GM23338 (cell line): ENCODE data around the gene EYS. TPM values are rescaled to one million over a fixed set of nuclear protein-coding genes. Genes with fewer than 3 reads are reported as not detected.

Experiments used
- ATAC-seq: fragments of 200-7000 bp; cut with Tn5 transposase; 3 replicates; pipeline ENCODE4 v1.9.1; 2020
- DNase-seq: peaks from one replicate; pipeline ENCODE4 v3.0.0-alpha.2; 2015; ENCODE audit warnings: low spot score
- H2AFZ ChIP-seq: fragments of 200-600 bp; sonication (generic); 2 replicates; pipeline ENCODE4 v1.8.0; 2016; ENCODE audit warnings: antibody characterized with exemption, mild to moderate bottlenecking, moderate library complexity
- H3F3A ChIP-seq: fragments of 200-600 bp; sonication (generic); replicated peaks from 2 replicates; pipeline ENCODE4 v1.8.0; 2017; ENCODE audit warnings: antibody characterized with exemption, mixed run types, low read depth
- H3K27ac ChIP-seq: fragments of 200-600 bp; sonication (generic); 2 replicates; pipeline ENCODE4 v1.6.1; 2016; ENCODE audit warnings: low read depth
- H3K27me3 ChIP-seq: fragments of 200-600 bp; sonication (generic); 2 replicates; pipeline ENCODE4 v1.8.0; 2016; ENCODE audit warnings: mild to moderate bottlenecking, mixed run types, moderate library complexity; ENCODE audit not compliant: insufficient read depth
- H3K36me3 ChIP-seq: fragments of 200-600 bp; sonication (generic); 2 replicates; pipeline ENCODE4 v1.8.0; 2016; ENCODE audit warnings: mild to moderate bottlenecking; ENCODE audit not compliant: insufficient read depth
- H3K4me1 ChIP-seq: fragments of 200-600 bp; sonication (generic); 2 replicates; pipeline ENCODE4 v1.8.0; 2016; ENCODE audit warnings: mild to moderate bottlenecking, moderate library complexity; ENCODE audit not compliant: insufficient read depth
- H3K4me2 ChIP-seq: fragments of 200-600 bp; sonication (generic); 2 replicates; pipeline ENCODE4 v1.7.1; 2017; ENCODE audit warnings: mixed run types
- H3K4me3 ChIP-seq: fragments of 200-600 bp; sonication (generic); 2 replicates; pipeline ENCODE4 v1.6.1; 2016; ENCODE audit warnings: mixed run types
- H3K79me2 ChIP-seq: fragments of 200-600 bp; sonication (generic); replicated peaks from 2 replicates; pipeline ENCODE4 v1.8.0; 2017; ENCODE audit warnings: mild to moderate bottlenecking; ENCODE audit not compliant: insufficient read depth
- H3K9me2 ChIP-seq: fragments of 200-600 bp; sonication (generic); 2 replicates; pipeline ENCODE4 v1.8.0; 2017; ENCODE audit not compliant: insufficient read depth
- H4K20me1 ChIP-seq: fragments of 200-600 bp; sonication (generic); replicated peaks from 2 replicates; pipeline ENCODE4 v1.8.0; 2017; ENCODE audit warnings: mild to moderate bottlenecking; ENCODE audit not compliant: insufficient read depth
- H3K27ac Mint-ChIP-seq: 2 replicates; pipeline ENCODE4 v1.8.0; 2020; ENCODE audit warnings: inconsistent platforms, mild to moderate bottlenecking, moderate library complexity, mixed read lengths
- H3K27me3 Mint-ChIP-seq: 3 replicates; pipeline ENCODE4 v1.8.0; 2022; ENCODE audit warnings: low read depth, mild to moderate bottlenecking, moderate library complexity, mixed read lengths, inconsistent platforms; ENCODE audit not compliant: insufficient read depth, poor library complexity
- H3K36me3 Mint-ChIP-seq: 3 replicates; pipeline ENCODE4 v1.8.0; 2021; ENCODE audit warnings: low read depth, mild to moderate bottlenecking, inconsistent platforms, moderate library complexity, mixed read lengths
- H3K4me1 Mint-ChIP-seq: 3 replicates; pipeline ENCODE4 v1.8.0; 2020; ENCODE audit warnings: mild to moderate bottlenecking, inconsistent platforms, mixed read lengths
- H3K4me3 Mint-ChIP-seq: 3 replicates; pipeline ENCODE4 v1.8.0; 2021; ENCODE audit warnings: moderate library complexity, mild to moderate bottlenecking, inconsistent platforms, mixed read lengths
- H3K9me3 Mint-ChIP-seq: 3 replicates; pipeline ENCODE4 v1.8.0; 2020; ENCODE audit warnings: moderate library complexity, mild to moderate bottlenecking, inconsistent platforms, mixed read lengths
- CREB1 ChIP-seq: fragments of 250-450 bp; sonication (Bioruptor Pico); IDR thresholded peaks from 2 replicates; pipeline ENCODE4 v1.5.0; 2020; ENCODE audit warnings: low read depth, mild to moderate bottlenecking, moderate library complexity
- EZH2phosphoT487 ChIP-seq: fragments of 200-600 bp; sonication (generic); IDR thresholded peaks from one replicate; pipeline ENCODE4 v1.8.1; 2018; ENCODE audit warnings: antibody characterized with exemption; ENCODE audit not compliant: unreplicated experiment
- NANOG ChIP-seq: IDR thresholded peaks from 2 replicates; pipeline ENCODE4 v1.6.1; 2016; ENCODE audit warnings: antibody characterized with exemption, borderline replicate concordance
- POLR2AphosphoS5 ChIP-seq: IDR thresholded peaks from 2 replicates; pipeline ENCODE4 v1.6.1; 2016; ENCODE audit warnings: antibody characterized with exemption, low read depth
- REST ChIP-seq: IDR thresholded peaks from one replicate; pipeline ENCODE4 v1.6.1; 2018; ENCODE audit warnings: antibody characterized with exemption; ENCODE audit not compliant: unreplicated experiment
- STAT1 ChIP-seq: IDR thresholded peaks from one replicate; pipeline ENCODE4 v1.6.1; 2016; ENCODE audit warnings: antibody characterized with exemption; ENCODE audit not compliant: unreplicated experiment
- ZNF114 ChIP-seq: fragments of 250-450 bp; sonication (Bioruptor Pico); IDR thresholded peaks from 2 replicates; pipeline ENCODE4 v1.5.0; 2020; ENCODE audit warnings: mild to moderate bottlenecking, moderate library complexity
- ZNF331 ChIP-seq: fragments of 250-450 bp; sonication (Bioruptor Pico); IDR thresholded peaks from 2 replicates; pipeline ENCODE4 v1.5.0; 2020; ENCODE audit warnings: low read depth, mild to moderate bottlenecking, moderate library complexity
- polyA plus RNA-seq: library from polyadenylated mRNA; unstranded; fragments of >200 nt; fragmentation: Nextera tagmentation; extraction: Ambion mirVana; gene quantifications from 2 replicates; pipeline ENCODE4 v1.2.1, GENCODE V29; 2016
- total RNA-seq: library from RNA; depleted of rRNA; stranded (reverse); fragments of >200 nt; shearing (Covaris generic); gene quantifications from 2 replicates; pipeline ENCODE4 v1.2.3, GENCODE V29; 2014
- TF ChIP-seq, protein P1 (sequence below): IDR thresholded peaks from 2 replicates; pipeline ENCODE4 v1.6.1; 2016; ENCODE audit warnings: antibody characterized with exemption
- TF ChIP-seq, protein P2 (sequence below): fragments of 250-450 bp; sonication (Bioruptor Pico); IDR thresholded peaks from 2 replicates; pipeline ENCODE4 v1.5.0; 2020; ENCODE audit warnings: mild to moderate bottlenecking, moderate library complexity

EYS gene
- total and polyA plus RNA-seq, 2 experiments from 2014 or later = 0.38 to 0.52 TPM

DNA sequence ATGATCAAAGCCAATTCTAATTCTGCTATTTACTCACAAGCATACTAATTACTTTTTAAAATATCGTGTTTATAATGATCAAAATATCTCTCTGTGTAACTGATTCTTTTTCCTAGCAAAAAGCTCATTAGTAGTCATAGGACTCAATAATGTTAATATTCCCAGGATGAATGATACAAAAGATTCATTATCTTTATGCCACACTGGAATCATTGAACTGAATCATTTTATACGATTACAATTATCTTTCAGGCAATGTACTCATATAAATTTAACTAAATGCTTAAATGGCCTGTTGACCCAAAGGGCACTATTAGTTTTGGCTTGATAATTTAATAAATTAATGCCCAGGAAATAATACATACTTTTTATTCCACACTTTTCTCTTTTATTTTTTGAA lies 96.3 kb downstream of the EYS start:
- no peak overlapping the region for H3K27ac Mint-ChIP-seq
- H3K9me3 Mint-ChIP-seq = peaks cover 3% of the 10 kb centered on the region; the same call in 2 of the 3 replicates
- H3K36me3 ChIP-seq = no peaks in the 10 kb centered on the region
- H3K4me3 Mint-ChIP-seq = no peak overlapping the region
- no peak overlapping the region for H2AFZ ChIP-seq
- TF ChIP-seq ZNF331 = no peak
- TF ChIP-seq, protein P1, sequence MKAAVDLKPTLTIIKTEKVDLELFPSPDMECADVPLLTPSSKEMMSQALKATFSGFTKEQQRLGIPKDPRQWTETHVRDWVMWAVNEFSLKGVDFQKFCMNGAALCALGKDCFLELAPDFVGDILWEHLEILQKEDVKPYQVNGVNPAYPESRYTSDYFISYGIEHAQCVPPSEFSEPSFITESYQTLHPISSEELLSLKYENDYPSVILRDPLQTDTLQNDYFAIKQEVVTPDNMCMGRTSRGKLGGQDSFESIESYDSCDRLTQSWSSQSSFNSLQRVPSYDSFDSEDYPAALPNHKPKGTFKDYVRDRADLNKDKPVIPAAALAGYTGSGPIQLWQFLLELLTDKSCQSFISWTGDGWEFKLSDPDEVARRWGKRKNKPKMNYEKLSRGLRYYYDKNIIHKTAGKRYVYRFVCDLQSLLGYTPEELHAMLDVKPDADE = no peak
- no peak for TF ChIP-seq STAT1
- no peak for TF ChIP-seq POLR2AphosphoS5
- TF ChIP-seq CREB1 (CRISPR knock-in tag) = no peak
- no peak for TF ChIP-seq REST
- TF ChIP-seq ZNF114 = no peak
- H3K4me3 ChIP-seq = no peak overlapping the region
- no peak for DNase-seq
- no peaks in the 10 kb centered on the region for H3K79me2 ChIP-seq
- ATAC-seq = no peak
- H3K27me3 ChIP-seq = no peaks in the 10 kb centered on the region
- H3K27ac ChIP-seq = no peak overlapping the region
- no peaks in the 10 kb centered on the region for H3K36me3 Mint-ChIP-seq
- H3K4me1 ChIP-seq = no peaks in the 10 kb centered on the region
- H4K20me1 ChIP-seq = no peaks in the 10 kb centered on the region
- no peak overlapping the region for H3K4me2 ChIP-seq
- H3F3A ChIP-seq = no peaks in the 10 kb centered on the region
- no peaks in the 10 kb centered on the region for H3K4me1 Mint-ChIP-seq
- H3K9me2 ChIP-seq = no peaks in the 10 kb centered on the region
- H3K27me3 Mint-ChIP-seq = peaks cover 2% of the 10 kb centered on the region

GRCh38 chr6:65595540-65595939 lies 111.5 kb downstream of the EYS start:
- Histone ChIP-seq H3K9me2 (peaks cover 2% of the 10 kb centered on the region; the same call in 1 of the 2 replicates), H2AFZ (0 out of 2 replicates have a peak overlapping the region, but pooled peaks have one; percentile 43), H3K4me3 (no peak overlapping the region), H3K27ac (no peak overlapping the region), H3K36me3 (no peaks in the 10 kb centered on the region), H3K79me2 (no peaks in the 10 kb centered on the region), H4K20me1 (no peaks in the 10 kb centered on the region), H3K4me2 (no peak overlapping the region), H3F3A (no peaks in the 10 kb centered on the region), H3K4me1 (no peaks in the 10 kb centered on the region), H3K27me3 (no peaks in the 10 kb centered on the region)
- ATAC-seq = no peak
- Mint-ChIP-seq H3K4me3 (no peak overlapping the region), H3K4me1 (no peaks in the 10 kb centered on the region), H3K27me3 (no peaks in the 10 kb centered on the region), H3K27ac (no peak overlapping the region), H3K9me3 (peaks cover 9% of the 10 kb centered on the region; the same call in 1 of the 3 replicates), H3K36me3 (no peaks in the 10 kb centered on the region; the same call in 2 of the 3 replicates)
- no peak for DNase-seq
- TF ChIP-seq NANOG (no peak), EZH2phosphoT487 (no peak), ZNF114 (no peak), POLR2AphosphoS5 (no peak), STAT1 (no peak)
- TF ChIP-seq, protein P1 = no peak
- TF ChIP-seq, protein P2, sequence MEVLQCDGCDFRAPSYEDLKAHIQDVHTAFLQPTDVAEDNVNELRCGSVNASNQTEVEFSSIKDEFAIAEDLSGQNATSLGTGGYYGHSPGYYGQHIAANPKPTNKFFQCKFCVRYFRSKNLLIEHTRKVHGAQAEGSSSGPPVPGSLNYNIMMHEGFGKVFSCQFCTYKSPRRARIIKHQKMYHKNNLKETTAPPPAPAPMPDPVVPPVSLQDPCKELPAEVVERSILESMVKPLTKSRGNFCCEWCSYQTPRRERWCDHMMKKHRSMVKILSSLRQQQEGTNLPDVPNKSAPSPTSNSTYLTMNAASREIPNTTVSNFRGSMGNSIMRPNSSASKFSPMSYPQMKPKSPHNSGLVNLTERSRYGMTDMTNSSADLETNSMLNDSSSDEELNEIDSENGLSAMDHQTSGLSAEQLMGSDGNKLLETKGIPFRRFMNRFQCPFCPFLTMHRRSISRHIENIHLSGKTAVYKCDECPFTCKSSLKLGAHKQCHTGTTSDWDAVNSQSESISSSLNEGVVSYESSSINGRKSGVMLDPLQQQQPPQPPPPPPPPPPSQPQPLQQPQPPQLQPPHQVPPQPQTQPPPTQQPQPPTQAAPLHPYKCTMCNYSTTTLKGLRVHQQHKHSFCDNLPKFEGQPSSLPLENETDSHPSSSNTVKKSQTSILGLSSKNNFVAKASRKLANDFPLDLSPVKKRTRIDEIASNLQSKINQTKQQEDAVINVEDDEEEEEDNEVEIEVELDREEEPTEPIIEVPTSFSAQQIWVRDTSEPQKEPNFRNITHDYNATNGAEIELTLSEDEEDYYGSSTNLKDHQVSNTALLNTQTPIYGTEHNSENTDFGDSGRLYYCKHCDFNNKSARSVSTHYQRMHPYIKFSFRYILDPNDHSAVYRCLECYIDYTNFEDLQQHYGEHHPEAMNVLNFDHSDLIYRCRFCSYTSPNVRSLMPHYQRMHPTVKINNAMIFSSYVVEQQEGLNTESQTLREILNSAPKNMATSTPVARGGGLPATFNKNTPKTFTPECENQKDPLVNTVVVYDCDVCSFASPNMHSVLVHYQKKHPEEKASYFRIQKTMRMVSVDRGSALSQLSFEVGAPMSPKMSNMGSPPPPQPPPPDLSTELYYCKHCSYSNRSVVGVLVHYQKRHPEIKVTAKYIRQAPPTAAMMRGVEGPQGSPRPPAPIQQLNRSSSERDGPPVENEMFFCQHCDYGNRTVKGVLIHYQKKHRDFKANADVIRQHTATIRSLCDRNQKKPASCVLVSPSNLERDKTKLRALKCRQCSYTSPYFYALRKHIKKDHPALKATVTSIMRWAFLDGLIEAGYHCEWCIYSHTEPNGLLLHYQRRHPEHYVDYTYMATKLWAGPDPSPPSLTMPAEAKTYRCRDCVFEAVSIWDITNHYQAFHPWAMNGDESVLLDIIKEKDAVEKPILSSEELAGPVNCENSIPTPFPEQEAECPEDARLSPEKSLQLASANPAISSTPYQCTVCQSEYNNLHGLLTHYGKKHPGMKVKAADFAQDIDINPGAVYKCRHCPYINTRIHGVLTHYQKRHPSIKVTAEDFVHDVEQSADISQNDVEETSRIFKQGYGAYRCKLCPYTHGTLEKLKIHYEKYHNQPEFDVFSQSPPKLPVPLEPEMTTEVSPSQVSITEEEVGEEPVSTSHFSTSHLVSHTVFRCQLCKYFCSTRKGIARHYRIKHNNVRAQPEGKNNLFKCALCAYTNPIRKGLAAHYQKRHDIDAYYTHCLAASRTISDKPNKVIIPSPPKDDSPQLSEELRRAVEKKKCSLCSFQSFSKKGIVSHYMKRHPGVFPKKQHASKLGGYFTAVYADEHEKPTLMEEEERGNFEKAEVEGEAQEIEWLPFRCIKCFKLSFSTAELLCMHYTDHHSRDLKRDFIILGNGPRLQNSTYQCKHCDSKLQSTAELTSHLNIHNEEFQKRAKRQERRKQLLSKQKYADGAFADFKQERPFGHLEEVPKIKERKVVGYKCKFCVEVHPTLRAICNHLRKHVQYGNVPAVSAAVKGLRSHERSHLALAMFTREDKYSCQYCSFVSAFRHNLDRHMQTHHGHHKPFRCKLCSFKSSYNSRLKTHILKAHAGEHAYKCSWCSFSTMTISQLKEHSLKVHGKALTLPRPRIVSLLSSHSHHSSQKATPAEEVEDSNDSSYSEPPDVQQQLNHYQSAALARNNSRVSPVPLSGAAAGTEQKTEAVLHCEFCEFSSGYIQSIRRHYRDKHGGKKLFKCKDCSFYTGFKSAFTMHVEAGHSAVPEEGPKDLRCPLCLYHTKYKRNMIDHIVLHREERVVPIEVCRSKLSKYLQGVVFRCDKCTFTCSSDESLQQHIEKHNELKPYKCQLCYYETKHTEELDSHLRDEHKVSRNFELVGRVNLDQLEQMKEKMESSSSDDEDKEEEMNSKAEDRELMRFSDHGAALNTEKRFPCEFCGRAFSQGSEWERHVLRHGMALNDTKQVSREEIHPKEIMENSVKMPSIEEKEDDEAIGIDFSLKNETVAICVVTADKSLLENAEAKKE (CRISPR knock-in tag) = no peak
